Measurements from ENCODE around the gene CCT7.

CCT7 gene

DNA sequence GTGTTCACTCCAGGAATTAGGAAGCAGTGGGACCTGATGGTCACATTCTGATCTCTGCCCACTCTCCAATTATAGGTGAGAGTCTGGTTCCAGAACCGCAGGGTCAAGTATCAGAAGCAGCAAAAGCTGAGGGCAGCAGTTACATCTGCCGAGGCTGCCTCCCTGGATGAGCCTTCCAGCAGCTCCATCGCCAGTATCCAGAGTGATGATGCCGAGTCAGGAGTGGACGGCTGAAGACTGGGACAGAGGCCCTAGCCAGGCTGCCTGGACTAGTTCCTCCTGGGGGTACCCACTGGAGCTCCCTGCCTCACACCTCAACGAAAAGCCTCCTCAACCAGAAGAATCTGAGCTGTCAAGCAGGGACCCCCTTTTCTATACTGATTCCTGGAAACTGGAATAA, 23.4 kb upstream of the CCT7 start:
- Histone ChIP-seq H3K36me3 (ENCODE audit: insufficient read depth, low read length) (no peaks in the 10 kb centered on the region), H3K4me1 (ENCODE audit: control insufficient read depth, insufficient read depth, low read length, unreplicated experiment) (peaks cover 18% of the 10 kb centered on the region), H3K4me3 (ENCODE audit: low read depth, low read length) (no peak overlapping the region), H3K27me3 (ENCODE audit: insufficient read depth, low read length) (peaks cover 9% of the 10 kb centered on the region; the same call in 1 of the 2 replicates), H3K79me2 (ENCODE audit: control insufficient read depth, insufficient read depth, low read length, unreplicated experiment) (peaks cover 12% of the 10 kb centered on the region), H3K27ac (ENCODE audit: low read depth, low read length) (no peak overlapping the region), H2AFZ (ENCODE audit: low read length, unreplicated experiment) (no peak overlapping the region)

DNA sequence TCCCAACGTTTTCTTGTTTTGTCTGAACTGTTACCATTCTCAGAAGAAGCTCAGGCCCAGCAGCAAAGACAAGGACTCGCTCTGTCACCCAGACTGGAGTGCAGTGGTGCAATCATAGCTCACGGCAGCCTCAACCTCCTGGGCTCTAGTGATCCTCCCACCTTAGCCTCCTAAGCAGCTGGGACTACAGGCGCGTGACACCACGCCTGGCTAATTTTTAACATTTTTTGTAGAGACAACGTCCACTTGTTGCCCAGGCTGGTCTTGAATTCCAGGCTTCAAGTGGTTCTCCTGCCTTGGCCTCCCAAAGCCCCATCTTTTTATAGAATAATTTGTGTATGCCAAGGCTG, 22.0 kb upstream of the CCT7 start:
- Histone ChIP-seq H3K4me1 (ENCODE audit: control insufficient read depth, insufficient read depth, low read length, unreplicated experiment) (peaks cover 21% of the 10 kb centered on the region), H2AFZ (ENCODE audit: low read length, unreplicated experiment) (no peak overlapping the region), H3K36me3 (ENCODE audit: insufficient read depth, low read length) (no peaks in the 10 kb centered on the region), H3K27me3 (ENCODE audit: insufficient read depth, low read length) (no peaks in the 10 kb centered on the region), H3K27ac (ENCODE audit: low read depth, low read length) (no peak overlapping the region), H3K79me2 (ENCODE audit: control insufficient read depth, insufficient read depth, low read length, unreplicated experiment) (peaks cover 16% of the 10 kb centered on the region), H3K4me3 (ENCODE audit: low read depth, low read length) (no peak overlapping the region)

DNA sequence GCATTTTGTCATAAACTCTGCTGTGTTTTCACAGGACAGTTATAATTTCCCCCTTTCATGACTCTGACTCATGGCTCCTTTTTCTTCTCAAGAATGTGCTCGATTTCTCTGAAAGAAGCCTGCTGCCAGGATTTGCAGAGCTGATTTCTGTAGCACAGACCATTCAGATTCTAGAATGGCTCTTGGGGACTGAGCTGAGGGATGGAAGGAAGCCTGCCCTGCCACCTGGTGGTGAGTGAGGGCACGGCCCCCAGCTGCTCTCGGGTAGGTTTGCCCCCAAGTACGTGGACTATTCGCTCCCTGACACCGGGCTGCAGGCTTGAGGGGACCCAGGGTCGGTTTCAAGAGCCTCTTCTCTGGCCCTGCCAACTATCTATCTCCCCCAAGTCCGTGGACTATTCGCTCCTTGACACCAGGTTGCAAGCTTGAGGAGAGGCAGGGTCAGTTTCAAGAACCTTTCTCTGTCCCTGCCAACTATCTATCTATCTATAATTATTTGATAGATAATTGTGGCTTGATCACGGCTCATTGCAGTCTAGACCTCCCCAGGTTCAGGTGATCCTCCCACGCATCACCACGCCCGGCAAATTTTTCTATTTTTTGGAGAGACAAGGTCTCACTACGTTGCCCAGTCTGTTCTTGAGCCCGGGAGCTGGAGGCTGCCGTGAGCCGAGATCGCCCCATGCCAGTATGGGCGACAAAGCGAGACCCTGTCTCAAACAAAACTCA, 21.5 kb upstream of the CCT7 start:
- Histone ChIP-seq H3K4me3 (ENCODE audit: low read depth, low read length) (no peak overlapping the region), H2AFZ (ENCODE audit: low read length, unreplicated experiment) (no peak overlapping the region), H3K4me1 (ENCODE audit: control insufficient read depth, insufficient read depth, low read length, unreplicated experiment) (peaks cover 27% of the 10 kb centered on the region), H3K27me3 (ENCODE audit: insufficient read depth, low read length) (no peaks in the 10 kb centered on the region), H3K36me3 (ENCODE audit: insufficient read depth, low read length) (no peaks in the 10 kb centered on the region), H3K27ac (ENCODE audit: low read depth, low read length) (no peak overlapping the region), H3K79me2 (ENCODE audit: control insufficient read depth, insufficient read depth, low read length, unreplicated experiment) (peaks cover 20% of the 10 kb centered on the region)

DNA sequence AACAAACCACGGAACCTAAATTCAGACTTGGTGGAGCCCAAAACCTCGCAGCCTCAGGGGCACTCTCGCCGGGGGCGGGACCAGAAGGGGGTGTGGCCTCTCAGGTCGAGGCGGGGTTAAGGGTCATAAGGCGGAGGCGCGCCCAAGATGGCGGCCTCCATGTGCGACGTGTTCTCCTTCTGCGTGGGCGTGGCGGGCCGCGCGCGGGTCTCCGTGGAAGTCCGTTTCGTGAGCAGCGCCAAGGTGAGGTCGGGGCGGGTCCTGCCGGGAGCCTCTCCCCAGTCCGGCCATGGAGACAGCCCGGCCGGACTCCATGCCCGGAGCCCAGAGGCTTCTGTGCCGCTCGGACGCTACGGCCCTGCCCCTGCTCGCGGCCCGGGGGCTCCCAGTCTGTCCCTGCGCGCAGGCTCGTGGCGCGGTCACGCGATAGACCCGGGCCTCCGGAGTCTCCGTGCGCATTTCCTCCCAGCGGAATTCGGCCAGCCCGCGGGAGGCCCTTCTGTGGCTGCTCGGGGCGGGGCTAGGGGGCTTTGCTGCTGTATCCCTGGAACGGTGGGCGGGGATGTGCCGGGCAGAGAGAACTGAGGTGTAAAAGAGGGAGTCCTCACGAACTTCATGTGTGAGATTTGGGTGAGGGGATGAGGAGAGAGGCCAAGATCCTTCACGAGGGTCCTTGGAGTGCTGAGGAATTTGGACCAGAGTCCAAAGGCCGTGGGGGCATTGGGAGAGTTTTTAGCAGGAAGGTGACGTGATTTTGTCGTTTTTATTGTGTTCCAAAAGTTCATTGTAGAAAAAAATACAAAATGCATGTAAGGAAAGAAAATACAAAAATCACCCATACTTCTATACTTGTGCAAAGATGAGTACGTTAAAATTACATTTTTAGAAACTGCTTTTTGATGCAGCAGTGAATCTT, 19.7 kb upstream of the CCT7 start, which contains the start of gene SMYD5:
Gene SMYD5 (plus strand): TSS at position 126 of the 916 bp plus-strand sequence. CDS start 22 bp downstream, at position 148.
- Histone ChIP-seq H3K27me3 (ENCODE audit: insufficient read depth, low read length) (no peaks in the 10 kb centered on the region), H3K27ac (ENCODE audit: low read depth, low read length) (peak within 1 kb of the TSS; percentile 71), H3K4me3 (ENCODE audit: low read depth, low read length) (peak within 1 kb of the TSS; percentile 85), H3K79me2 (ENCODE audit: control insufficient read depth, insufficient read depth, low read length, unreplicated experiment) (peaks cover 27% of the 10 kb centered on the region), H3K4me1 (ENCODE audit: control insufficient read depth, insufficient read depth, low read length, unreplicated experiment) (peaks cover 40% of the 10 kb centered on the region), H2AFZ (ENCODE audit: low read length, unreplicated experiment) (peak within 1 kb of the TSS; percentile 74), H3K36me3 (ENCODE audit: insufficient read depth, low read length) (no peaks in the 10 kb centered on the region)

DNA sequence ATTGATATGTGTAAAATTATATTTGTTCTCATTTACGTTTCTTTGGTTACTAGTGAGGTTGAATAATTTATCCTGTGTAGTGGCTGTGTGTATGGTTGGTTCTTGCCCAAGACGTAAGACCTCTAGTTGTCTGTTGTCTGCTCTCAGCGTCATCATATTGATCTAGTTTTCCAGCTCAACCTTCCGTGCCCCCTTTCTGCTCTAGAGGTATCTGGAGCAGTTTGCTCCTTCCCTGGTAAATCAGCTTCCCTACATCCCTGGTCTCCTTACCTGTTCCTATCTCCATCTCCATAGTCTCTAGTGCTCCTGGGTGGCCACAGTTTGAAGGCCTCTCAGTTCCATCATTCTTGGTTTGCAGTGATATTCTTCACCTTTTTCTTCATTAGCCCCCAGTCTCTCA, 18.9 kb upstream of the CCT7 start:
- Histone ChIP-seq H3K79me2 (ENCODE audit: control insufficient read depth, insufficient read depth, low read length, unreplicated experiment) (peaks cover 27% of the 10 kb centered on the region), H3K36me3 (ENCODE audit: insufficient read depth, low read length) (no peaks in the 10 kb centered on the region), H3K4me3 (ENCODE audit: low read depth, low read length) (peak overlapping the region; percentile 85), H2AFZ (ENCODE audit: low read length, unreplicated experiment) (no peak overlapping the region), H3K27ac (ENCODE audit: low read depth, low read length) (peak overlapping the region; percentile 71; the same call in 1 of the 2 replicates), H3K4me1 (ENCODE audit: control insufficient read depth, insufficient read depth, low read length, unreplicated experiment) (peaks cover 40% of the 10 kb centered on the region), H3K27me3 (ENCODE audit: insufficient read depth, low read length) (no peaks in the 10 kb centered on the region)

DNA sequence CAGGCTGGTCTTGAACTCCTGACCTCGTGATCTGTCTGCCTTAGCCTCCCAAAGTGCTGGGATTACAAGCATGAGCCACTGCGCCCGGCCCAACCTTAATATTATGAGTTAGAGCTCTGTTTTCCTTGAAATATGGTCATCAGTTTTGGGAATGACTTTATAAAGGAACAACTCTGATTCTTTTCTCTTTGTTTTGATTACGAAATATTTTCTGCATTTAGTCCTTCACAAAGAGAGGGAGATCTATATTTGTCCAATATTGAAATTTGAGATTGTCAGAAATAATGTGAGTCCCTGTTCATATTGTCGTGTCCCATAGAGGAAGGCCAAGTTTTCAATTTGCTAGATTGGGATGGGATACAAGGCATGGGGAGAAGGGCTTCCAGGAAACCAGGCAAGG, 16.9 kb upstream of the CCT7 start:
- Histone ChIP-seq H3K27me3 (ENCODE audit: insufficient read depth, low read length) (no peaks in the 10 kb centered on the region), H3K36me3 (ENCODE audit: insufficient read depth, low read length) (no peaks in the 10 kb centered on the region), H2AFZ (ENCODE audit: low read length, unreplicated experiment) (no peak overlapping the region), H3K27ac (ENCODE audit: low read depth, low read length) (no peak overlapping the region), H3K4me1 (ENCODE audit: control insufficient read depth, insufficient read depth, low read length, unreplicated experiment) (peaks cover 40% of the 10 kb centered on the region), H3K4me3 (ENCODE audit: low read depth, low read length) (no peak overlapping the region), H3K79me2 (ENCODE audit: control insufficient read depth, insufficient read depth, low read length, unreplicated experiment) (peaks cover 27% of the 10 kb centered on the region)

DNA sequence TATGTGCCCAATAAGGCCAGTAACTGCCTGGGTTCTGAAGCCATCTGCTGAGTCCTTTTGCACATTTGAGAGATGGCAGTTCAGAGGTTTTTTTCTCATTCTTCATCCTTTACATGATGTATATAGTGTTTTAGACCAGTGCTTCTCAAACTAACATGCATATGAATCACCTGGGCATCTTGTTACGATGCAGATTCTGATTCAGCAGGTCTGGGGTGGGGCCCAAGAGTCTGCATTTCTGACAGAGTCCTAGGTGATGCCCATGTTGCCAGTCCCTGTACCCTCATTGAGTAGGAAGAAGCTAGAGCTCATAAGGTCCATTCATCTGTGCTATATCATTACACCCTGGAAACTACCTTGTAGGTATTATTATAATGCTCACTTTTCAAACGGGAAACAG, 16.3 kb upstream of the CCT7 start:
- Histone ChIP-seq H3K36me3 (ENCODE audit: insufficient read depth, low read length) (0 out of 2 replicates have a peak, but pooled peaks cover 2% of the 10 kb centered on the region), H3K27me3 (ENCODE audit: insufficient read depth, low read length) (no peaks in the 10 kb centered on the region), H3K4me3 (ENCODE audit: low read depth, low read length) (no peak overlapping the region), H3K79me2 (ENCODE audit: control insufficient read depth, insufficient read depth, low read length, unreplicated experiment) (peaks cover 27% of the 10 kb centered on the region), H2AFZ (ENCODE audit: low read length, unreplicated experiment) (no peak overlapping the region), H3K4me1 (ENCODE audit: control insufficient read depth, insufficient read depth, low read length, unreplicated experiment) (peaks cover 37% of the 10 kb centered on the region), H3K27ac (ENCODE audit: low read depth, low read length) (no peak overlapping the region)

DNA sequence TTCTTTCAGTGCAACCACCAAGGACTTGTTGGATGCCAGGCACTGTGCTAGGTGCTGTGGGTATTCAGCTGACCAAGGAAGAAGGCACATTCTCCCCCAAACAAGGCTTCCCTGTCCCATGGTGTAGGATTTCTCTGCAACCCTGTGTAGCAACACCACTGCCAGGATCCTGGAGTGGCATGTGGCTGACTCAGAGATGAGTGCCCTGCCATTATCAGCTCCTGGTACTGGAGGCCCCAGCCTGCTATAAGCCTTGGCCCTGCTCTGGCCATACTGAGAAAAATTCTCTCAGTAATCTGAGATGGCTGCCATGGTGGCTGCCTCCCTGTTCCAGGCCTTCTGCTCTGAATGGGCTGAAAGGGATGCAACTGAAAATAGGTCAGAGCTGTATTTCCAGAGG, 15.8 kb upstream of the CCT7 start:
- Histone ChIP-seq H3K4me1 (ENCODE audit: control insufficient read depth, insufficient read depth, low read length, unreplicated experiment) (peaks cover 33% of the 10 kb centered on the region), H2AFZ (ENCODE audit: low read length, unreplicated experiment) (no peak overlapping the region), H3K79me2 (ENCODE audit: control insufficient read depth, insufficient read depth, low read length, unreplicated experiment) (peaks cover 27% of the 10 kb centered on the region), H3K27ac (ENCODE audit: low read depth, low read length) (no peak overlapping the region), H3K36me3 (ENCODE audit: insufficient read depth, low read length) (0 out of 2 replicates have a peak, but pooled peaks cover 3% of the 10 kb centered on the region), H3K4me3 (ENCODE audit: low read depth, low read length) (no peak overlapping the region), H3K27me3 (ENCODE audit: insufficient read depth, low read length) (no peaks in the 10 kb centered on the region)

DNA sequence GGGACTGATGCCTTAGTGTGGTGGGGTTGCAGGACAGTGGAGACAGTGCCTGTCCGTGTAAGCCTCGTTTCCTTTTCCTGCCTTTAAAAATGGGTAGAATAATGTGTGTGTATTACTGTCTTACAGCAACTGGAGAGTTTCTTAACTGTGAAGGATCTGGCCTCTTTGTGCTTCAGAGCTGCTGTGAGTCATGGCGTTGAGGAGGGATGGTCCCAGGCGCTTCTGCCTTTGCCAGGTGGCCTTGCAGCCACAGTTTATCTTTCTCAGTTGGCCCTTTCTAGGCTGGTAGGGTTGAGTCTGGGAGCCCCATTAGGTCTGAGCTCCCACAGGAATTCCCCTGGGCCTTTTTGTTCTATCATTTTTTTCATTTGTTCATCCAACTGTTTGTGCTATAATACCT, 10.3 kb upstream of the CCT7 start:
- Histone ChIP-seq H3K27ac (ENCODE audit: low read depth, low read length) (no peak overlapping the region), H3K36me3 (ENCODE audit: insufficient read depth, low read length) (0 out of 2 replicates have a peak, but pooled peaks cover 3% of the 10 kb centered on the region), H3K79me2 (ENCODE audit: control insufficient read depth, insufficient read depth, low read length, unreplicated experiment) (peaks cover 4% of the 10 kb centered on the region), H3K4me1 (ENCODE audit: control insufficient read depth, insufficient read depth, low read length, unreplicated experiment) (peaks cover under 1% of the 10 kb centered on the region), H2AFZ (ENCODE audit: low read length, unreplicated experiment) (no peak overlapping the region), H3K27me3 (ENCODE audit: insufficient read depth, low read length) (no peaks in the 10 kb centered on the region), H3K4me3 (ENCODE audit: low read depth, low read length) (no peak overlapping the region)

DNA sequence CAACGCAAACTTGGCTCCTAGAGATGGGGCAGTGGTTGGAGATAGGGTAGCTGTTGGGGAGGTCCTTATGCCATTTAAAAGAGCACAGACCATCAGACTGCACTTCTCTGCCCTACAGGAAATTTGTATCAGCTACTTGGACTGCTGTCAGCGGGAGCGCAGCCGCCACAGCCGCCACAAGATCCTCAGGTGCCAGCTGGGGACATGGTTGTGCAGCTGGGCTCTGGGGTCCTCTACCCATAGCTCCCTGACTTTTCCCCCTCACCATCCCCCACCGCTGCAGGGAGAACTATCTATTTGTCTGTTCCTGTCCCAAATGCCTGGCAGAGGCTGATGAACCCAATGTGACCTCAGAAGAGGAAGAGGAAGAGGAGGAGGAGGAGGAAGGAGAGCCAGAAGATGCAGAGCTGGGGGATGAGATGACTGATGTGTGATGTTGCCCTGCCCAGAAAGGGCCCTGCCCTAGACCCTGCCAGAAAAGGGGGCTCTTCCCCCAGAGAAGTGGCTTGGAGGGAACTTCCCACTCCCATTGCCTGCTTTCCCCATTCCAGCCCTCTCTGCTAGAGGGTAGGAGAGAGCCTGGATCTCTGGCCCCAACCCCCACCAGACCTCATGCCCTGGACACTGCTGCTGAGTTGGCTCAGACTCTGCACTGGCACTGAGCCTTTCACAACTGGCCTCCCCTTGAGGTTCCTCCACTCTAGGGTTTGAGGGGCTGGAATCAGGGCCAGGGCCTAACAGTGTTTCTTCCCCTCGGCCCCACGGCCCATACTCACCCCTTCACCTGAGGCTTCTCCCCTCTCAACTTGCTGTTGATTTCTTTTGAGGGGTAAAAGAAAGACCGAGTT, 8.4 kb upstream of the CCT7 start:
- H3K36me3 ChIP-seq (ENCODE audit: insufficient read depth, low read length) = 0 out of 2 replicates have a peak, but pooled peaks cover 3% of the 10 kb centered on the region
- H3K27me3 ChIP-seq (ENCODE audit: insufficient read depth, low read length) = no peaks in the 10 kb centered on the region
- H3K4me1 ChIP-seq (ENCODE audit: control insufficient read depth, insufficient read depth, low read length, unreplicated experiment) = no peaks in the 10 kb centered on the region
- H3K4me3 ChIP-seq (ENCODE audit: low read depth, low read length) = no peak overlapping the region
- H2AFZ ChIP-seq (ENCODE audit: low read length, unreplicated experiment) = no peak overlapping the region
- no peaks in the 10 kb centered on the region for H3K79me2 ChIP-seq (ENCODE audit: control insufficient read depth, insufficient read depth, low read length, unreplicated experiment)
- H3K27ac ChIP-seq (ENCODE audit: low read depth, low read length) = no peak overlapping the region

Data from ACC112 (cell line).